Stimulated activated CD8-positive, alpha-beta memory T cell treated with anti-CD3 and anti-CD28 coated beads, Interleukin-7, amount 100 ng/mL, for 24 hours (primary cell): Measurements from ENCODE around the gene FAM168A.

ENCODE experiments used
- DNase-seq: peaks from one replicate; pipeline ENCODE4 v3.0.0-alpha.2; 2020; ENCODE audit warnings: low read depth

The FAM168A gene

GRCh38 chr11:73367482-73368024 lies 230.4 kb downstream of the FAM168A start:
- no peak for DNase-seq

- DNase-seq, result no peak
Observed at GRCh38 chr11:73366953-73367352, 231.0 kb downstream of the FAM168A start.

GRCh38 chr11:73366265-73366610 lies 231.7 kb downstream of the FAM168A start:
- no peak for DNase-seq

GRCh38 chr11:73365352-73366264 lies 232.3 kb downstream of the FAM168A start:
- DNase-seq, result no peak

GRCh38 chr11:73363147-73363546 lies 234.8 kb downstream of the FAM168A start:
- no peak for DNase-seq

- DNase-seq, result no peak
Observed at GRCh38 chr11:73361953-73362776, 235.7 kb downstream of the FAM168A start.

- DNase-seq, result no peak
Observed at GRCh38 chr11:73360743-73361369, 237.1 kb downstream of the FAM168A start.

GRCh38 chr11:73359930-73360742 lies 237.8 kb downstream of the FAM168A start:
- no peak for DNase-seq

GRCh38 chr11:73359341-73359740 lies 238.6 kb downstream of the FAM168A start:
- no peak for DNase-seq

- DNase-seq, result no peak
Observed at GRCh38 chr11:73358071-73358470, 239.8 kb downstream of the FAM168A start.

- DNase-seq, result no peak
Observed at GRCh38 chr11:73356979-73357860, 240.7 kb downstream of the FAM168A start.

GRCh38 chr11:73355109-73355508 lies 242.8 kb downstream of the FAM168A start:
- DNase-seq, result no peak

- DNase-seq, result no peak
Observed at GRCh38 chr11:73353422-73353821, 244.5 kb downstream of the FAM168A start.

GRCh38 chr11:73350908-73351636 lies 246.8 kb downstream of the FAM168A start:
- DNase-seq, result no peak
